Measurements from ENCODE around the gene CDC5L.

- no peak for TF ChIP-seq EZH2 (IDR thresholded peaks at IDR 0.05; ENCODE audit: borderline replicate concordance, low read depth, low read length, severe bottlenecking)
- TF ChIP-seq CTCF (IDR thresholded peaks at IDR 0.05; ENCODE audit: borderline replicate concordance, extremely low read depth, low read length, poor library complexity, severe bottlenecking) = no peak
Observed at GRCh38 chr6:44438827-44439226, 51.3 kb downstream of the CDC5L start.

All from DND-41 (cell line).